Caco-2 (cell line): ENCODE results near the gene PLAGL1. TPM values are rescaled to one million over a fixed set of nuclear protein-coding genes. Genes with fewer than 3 reads are reported as not detected.

ENCODE experiments used
- BruUV-seq: library from RNA; stranded (reverse); fragments of 400-500 nt; replicated peaks from 2 replicates; lab custom pipeline; 2021; lab: Mats Ljungman, UMichigan
- CTCF ChIA-PET: fragments of 300-600 bp; sonication (Branson Sonifier 250); formaldehyde crosslinking; loops from one replicate; lab custom pipeline; 2022; ENCODE audit warnings: antibody characterized with exemption; lab: Charles Lee
- POLR2A ChIA-PET: fragments of 300-600 bp; sonication (Branson Sonifier 250); formaldehyde crosslinking; loops from one replicate; lab custom pipeline; 2022; ENCODE audit warnings: antibody characterized with exemption; lab: Charles Lee
- DNase-seq, 2 experiments: peaks; one replicate each; pipeline versions ENCODE4 v3.0.0 to v3.0.0-alpha.2; 2020 to 2022
- H3K27me3 ChIP-seq: replicated peaks from 2 replicates; pipeline ENCODE4 v1.6.0; 2011; ENCODE audit warnings: low read length; ENCODE audit not compliant: control insufficient read depth, insufficient read depth
- H3K36me3 ChIP-seq: 2 replicates; pipeline ENCODE4 v1.5.1; 2011; ENCODE audit warnings: low read length; ENCODE audit not compliant: control insufficient read depth, insufficient read depth
- H3K4me1 ChIP-seq: fragments of 250-450 bp; sonication (Bioruptor Pico); 2 replicates; pipeline ENCODE4 v1.5.1; 2020; ENCODE audit warnings: mild to moderate bottlenecking
- H3K4me3 ChIP-seq: 2 replicates; pipeline ENCODE4 v1.5.1; 2011; ENCODE audit warnings: low read depth, mild to moderate bottlenecking, control low read depth, low read length
- H3K9me3 ChIP-seq: fragments of 250-450 bp; sonication (Bioruptor Pico); 2 replicates; pipeline ENCODE4 v1.5.1; 2020; ENCODE audit warnings: mild to moderate bottlenecking, moderate library complexity
- H3K27ac Mint-ChIP-seq: one replicate; pipeline ENCODE4 v1.8.0; 2022; ENCODE audit warnings: mixed read lengths; ENCODE audit not compliant: unreplicated experiment
- H3K27me3 Mint-ChIP-seq: one replicate; pipeline ENCODE4 v1.8.0; 2022; ENCODE audit warnings: mixed read lengths; ENCODE audit not compliant: insufficient read depth, unreplicated experiment
- H3K36me3 Mint-ChIP-seq: one replicate; pipeline ENCODE4 v1.8.0; 2022; ENCODE audit warnings: mild to moderate bottlenecking, mixed read lengths; ENCODE audit not compliant: insufficient read depth, unreplicated experiment
- H3K4me1 Mint-ChIP-seq: one replicate; pipeline ENCODE4 v1.8.0; 2022; ENCODE audit warnings: low read depth, mixed read lengths; ENCODE audit not compliant: unreplicated experiment
- H3K4me3 Mint-ChIP-seq: one replicate; pipeline ENCODE4 v1.8.0; 2022; ENCODE audit warnings: mild to moderate bottlenecking, moderate library complexity, mixed read lengths; ENCODE audit not compliant: unreplicated experiment
- H3K9me3 Mint-ChIP-seq: one replicate; pipeline ENCODE4 v1.8.0; 2022; ENCODE audit warnings: mixed read lengths; ENCODE audit not compliant: unreplicated experiment
- CTCF ChIP-seq, 2 experiments: fragments of 200-600 bp in 1 of 2; IDR thresholded peaks; 1 replicate in 1 of 2; 2 replicates in 1 of 2; pipeline versions ENCODE4 v1.5.1 to v1.8.0; 2011 to 2022; ENCODE audit warnings: antibody characterized with exemption in 1 of 2, control low read depth in 1 of 2, inconsistent platforms in 1 of 2, low read depth in 1 of 2, low read length in 1 of 2, mild to moderate bottlenecking in 1 of 2, moderate library complexity in 1 of 2; ENCODE audit not compliant: insufficient read depth in 1 of 2, severe bottlenecking in 1 of 2, unreplicated experiment in 1 of 2
- intact Hi-C: fragments of 100-400 bp; cut with micrococcal nuclease; formaldehyde crosslinking; loops from one replicate; pipeline ENCODE4 v1.10.0; 2022; ENCODE audit not compliant: unreplicated experiment
- total RNA-seq: library from RNA; stranded (reverse); gene quantifications from 2 replicates; pipeline ENCODE4 v1.2.3, GENCODE V29; 2022

The PLAGL1 gene
- total RNA-seq, 1 experiment from 2014 or later = 0.70 TPM

- peaks cover 6% of the 10 kb centered on the region for H3K4me1 Mint-ChIP-seq
- ChIA-PET POLR2A (no interaction called here), CTCF (interaction anchor here (0.6 kb wide), 1 partner anchor 107 kb away, joined by 5 read pairs; no protein-coding TSS in a partner anchor)
- no peaks in the 10 kb centered on the region for H3K36me3 Mint-ChIP-seq
- no peaks in the 10 kb centered on the region for H3K9me3 ChIP-seq
- no peak overlapping the region for H3K4me3 ChIP-seq
- no TSS peak for BruUV-seq
- H3K9me3 Mint-ChIP-seq = peaks cover 9% of the 10 kb centered on the region
- no peak for DNase-seq
- H3K27me3 Mint-ChIP-seq = peaks cover 3% of the 10 kb centered on the region
- H3K4me3 Mint-ChIP-seq = no peak overlapping the region
- peaks cover 18% of the 10 kb centered on the region for H3K4me1 ChIP-seq
- intact Hi-C loops = no loop called here
- no peak overlapping the region for H3K27ac Mint-ChIP-seq
- TF ChIP-seq CTCF (IDR thresholded peaks at IDR 0.05; ENCODE audit: insufficient read depth in 1 of 2, low read depth in 1 of 2, low read length in 1 of 2, severe bottlenecking in 1 of 2, unreplicated experiment in 1 of 2) = no peak
- no peaks in the 10 kb centered on the region for H3K36me3 ChIP-seq
- no peaks in the 10 kb centered on the region for H3K27me3 ChIP-seq
These were observed 58.5 kb downstream of the PLAGL1 start for GRCh38 chr6:143949535-143949934.

DNA sequence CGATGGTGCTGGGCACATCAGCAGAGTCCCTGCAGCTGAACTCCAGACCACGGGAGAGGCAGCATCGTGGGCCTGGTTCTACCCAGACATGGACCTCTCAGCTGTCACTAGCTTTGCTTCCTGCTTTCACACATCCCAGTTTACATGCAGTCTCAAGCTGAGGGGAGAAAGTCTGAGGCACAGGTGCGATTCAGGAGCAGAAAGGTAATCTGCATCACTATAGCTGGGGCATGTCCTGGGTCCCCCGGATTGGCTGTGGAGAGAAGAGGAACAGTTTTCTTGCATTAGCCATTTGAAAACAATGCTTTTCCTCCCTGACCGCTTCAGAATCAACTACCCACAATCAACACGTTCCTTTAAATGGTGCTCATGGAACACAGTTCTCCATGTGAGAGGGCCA, 59.9 kb downstream of the PLAGL1 start:
- POLR2A ChIA-PET = no interaction called here

GRCh38 chr6:143941852-143942627, 66.0 kb downstream of the PLAGL1 start:
- peak; percentile 89 to 92 for TF ChIP-seq CTCF (IDR thresholded peaks at IDR 0.05; ENCODE audit: insufficient read depth in 1 of 2, low read depth in 1 of 2, low read length in 1 of 2, severe bottlenecking in 1 of 2, unreplicated experiment in 1 of 2)
- Mint-ChIP-seq H3K36me3 (no peaks in the 10 kb centered on the region), H3K27me3 (peaks cover 6% of the 10 kb centered on the region), H3K9me3 (peaks cover 2% of the 10 kb centered on the region), H3K4me1 (no peaks in the 10 kb centered on the region), H3K4me3 (no peak overlapping the region), H3K27ac (no peak overlapping the region)
- intact Hi-C loops = loop anchor here (1.0 to 5.0 kb wide), 3 partner anchors 23 to 120 kb away; no protein-coding TSS in a partner anchor
- Histone ChIP-seq H3K9me3 (no peaks in the 10 kb centered on the region), H3K4me3 (no peak overlapping the region), H3K36me3 (no peaks in the 10 kb centered on the region), H3K27me3 (no peaks in the 10 kb centered on the region), H3K4me1 (no peaks in the 10 kb centered on the region)
- ChIA-PET POLR2A (no interaction called here), CTCF (interaction anchor here (0.7 to 2.1 kb wide), 5 partner anchors 9 to 367 kb away, joined by 3 to 15 read pairs (median 4); no protein-coding TSS in a partner anchor)
- DNase-seq = peak; percentile 72 to 76
- BruUV-seq = no TSS peak

More for the DNA sequence above, 59.9 kb downstream of the PLAGL1 start:
- Mint-ChIP-seq H3K27ac (no peak overlapping the region), H3K9me3 (peaks cover 9% of the 10 kb centered on the region), H3K4me1 (peaks cover 6% of the 10 kb centered on the region), H3K36me3 (no peaks in the 10 kb centered on the region), H3K27me3 (peaks cover 3% of the 10 kb centered on the region), H3K4me3 (no peak overlapping the region)
- no peak for TF ChIP-seq CTCF (IDR thresholded peaks at IDR 0.05; ENCODE audit: insufficient read depth in 1 of 2, low read depth in 1 of 2, low read length in 1 of 2, severe bottlenecking in 1 of 2, unreplicated experiment in 1 of 2)
- no peaks in the 10 kb centered on the region for H3K9me3 ChIP-seq
- intact Hi-C loops = no loop called here
- H3K4me3 ChIP-seq = no peak overlapping the region
- H3K4me1 ChIP-seq = peaks cover 18% of the 10 kb centered on the region
- no peaks in the 10 kb centered on the region for H3K27me3 ChIP-seq
- no peak for DNase-seq
- CTCF ChIA-PET = no interaction called here
- no peaks in the 10 kb centered on the region for H3K36me3 ChIP-seq
- no TSS peak for BruUV-seq
